GM18870 (cell line): ENCODE measurements around the gene CDC42EP1.
"Not testable (repeated sequence)": the region's sequence is repeated elsewhere in the genome, so short reads cannot be mapped to it uniquely, and the experiment has no call there.

Experiments
- ATAC-seq: cut with Tn5 transposase; IDR thresholded peaks from one replicate; pipeline ENCODE4 v1.9.1; 2021; ENCODE audit warnings: moderate library complexity; ENCODE audit not compliant: unreplicated experiment

The CDC42EP1 gene

DNA sequence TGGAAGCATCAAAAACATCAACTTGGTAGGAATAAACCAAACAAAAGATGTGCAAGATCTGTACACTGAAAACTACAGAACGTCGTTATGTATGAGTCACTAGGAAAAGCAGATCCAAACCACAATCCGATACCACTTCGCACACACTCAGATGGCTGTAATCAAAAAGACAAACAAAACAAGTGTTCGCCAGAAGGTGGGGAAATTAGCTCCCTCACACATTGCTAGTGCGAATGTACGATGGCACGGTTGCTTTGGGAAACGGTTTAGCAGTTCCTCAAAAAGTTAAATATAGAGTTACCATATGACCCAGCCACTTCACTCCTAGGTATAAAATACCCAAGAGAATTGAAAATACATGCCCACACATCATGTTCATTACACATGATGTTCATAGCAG is 26.3 kb upstream of the CDC42EP1 start:
- ATAC-seq, result no peak

GRCh38 chr22:37534445-37534844 is 25.8 kb upstream of the CDC42EP1 start:
- ATAC-seq, result no peak

DNA sequence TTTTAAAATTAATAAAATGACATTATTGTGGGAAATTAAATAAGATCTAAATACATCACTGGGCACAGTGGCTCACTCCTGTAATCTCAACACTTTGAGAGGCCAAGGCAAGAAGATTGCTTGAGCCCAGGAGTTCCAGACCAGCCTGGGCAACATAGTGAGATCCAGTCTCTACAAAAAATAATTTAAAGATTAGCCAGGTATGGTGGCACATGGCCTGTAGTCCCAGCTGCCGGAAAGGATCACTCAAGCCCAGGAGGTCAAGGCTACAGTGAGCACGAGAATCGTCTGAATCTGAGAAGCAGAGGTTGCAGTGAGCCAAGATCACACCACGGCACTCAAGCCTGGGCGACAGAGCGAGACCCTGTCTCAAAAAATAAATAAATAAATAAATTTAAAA is 25.1 kb upstream of the CDC42EP1 start:
- no peak for ATAC-seq

DNA sequence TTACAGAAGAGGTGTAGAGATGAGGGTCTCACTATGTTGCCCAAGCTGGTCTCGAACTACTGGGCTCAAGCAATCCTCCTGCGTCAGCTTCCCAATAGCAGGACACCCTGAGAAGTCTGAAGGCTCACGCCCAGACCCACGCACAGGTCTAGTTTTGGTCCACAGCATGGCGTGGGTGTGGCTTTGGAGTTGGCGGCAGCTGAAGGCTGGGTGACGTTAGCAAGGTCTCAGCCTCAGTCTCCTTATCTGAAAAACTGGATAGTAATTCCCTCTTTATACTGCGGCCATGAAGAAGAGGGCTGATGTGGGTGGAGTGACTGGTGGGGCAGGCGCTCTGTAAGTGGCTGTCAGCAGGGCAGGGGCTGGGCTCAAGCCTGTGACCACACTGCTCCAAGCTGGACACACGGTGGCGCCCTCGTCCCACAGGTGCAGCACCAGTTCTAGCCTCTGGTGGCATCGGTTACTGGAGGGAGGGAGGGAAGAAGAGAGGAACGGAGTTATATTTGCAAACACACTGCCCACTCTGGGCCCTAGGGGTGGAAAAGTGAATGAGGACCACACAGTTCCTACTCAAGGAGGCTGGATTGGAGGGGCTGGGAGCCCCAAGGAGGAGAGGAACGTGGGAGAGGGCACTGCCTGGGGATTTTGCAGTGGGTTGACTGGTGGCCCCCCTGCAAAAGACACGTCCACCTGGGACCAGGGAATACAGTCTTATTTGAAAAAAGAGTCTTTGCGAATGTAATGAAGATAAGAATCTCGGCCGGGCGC is 21.5 kb upstream of the CDC42EP1 start:
- ATAC-seq, result peak; percentile 57

GRCh38 chr22:37539790-37540189 is 20.5 kb upstream of the CDC42EP1 start:
- not testable (repeated sequence) for ATAC-seq

DNA sequence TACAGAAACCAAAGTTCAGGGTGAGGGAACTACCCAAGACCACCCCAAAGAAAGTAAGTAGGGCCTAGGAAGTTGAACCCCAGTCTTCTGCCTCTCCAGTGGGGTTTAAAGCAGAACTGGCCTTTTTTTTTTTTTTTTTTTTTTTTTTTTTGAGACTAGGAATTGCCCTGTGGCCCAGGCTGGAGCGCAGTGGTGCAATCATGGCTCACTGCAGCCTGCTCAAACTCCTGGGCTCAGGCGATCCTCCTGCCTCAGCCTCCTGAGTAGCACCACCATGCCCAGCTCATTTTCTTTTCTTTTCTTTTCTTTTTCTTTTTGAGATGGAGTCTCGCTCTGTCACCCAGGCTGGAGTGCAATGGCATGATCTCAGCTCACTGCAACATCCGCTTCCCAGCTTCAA is 17.9 kb upstream of the CDC42EP1 start:
- ATAC-seq, result not testable (repeated sequence)

- ATAC-seq, result no peak
Measured at GRCh38 chr22:37542959-37543358, 17.3 kb upstream of the CDC42EP1 start.

- no peak for ATAC-seq
Measured at GRCh38 chr22:37544955-37545702, 15.2 kb upstream of the CDC42EP1 start.

- ATAC-seq, result no peak
Measured at GRCh38 chr22:37545703-37546436, 14.4 kb upstream of the CDC42EP1 start.

DNA sequence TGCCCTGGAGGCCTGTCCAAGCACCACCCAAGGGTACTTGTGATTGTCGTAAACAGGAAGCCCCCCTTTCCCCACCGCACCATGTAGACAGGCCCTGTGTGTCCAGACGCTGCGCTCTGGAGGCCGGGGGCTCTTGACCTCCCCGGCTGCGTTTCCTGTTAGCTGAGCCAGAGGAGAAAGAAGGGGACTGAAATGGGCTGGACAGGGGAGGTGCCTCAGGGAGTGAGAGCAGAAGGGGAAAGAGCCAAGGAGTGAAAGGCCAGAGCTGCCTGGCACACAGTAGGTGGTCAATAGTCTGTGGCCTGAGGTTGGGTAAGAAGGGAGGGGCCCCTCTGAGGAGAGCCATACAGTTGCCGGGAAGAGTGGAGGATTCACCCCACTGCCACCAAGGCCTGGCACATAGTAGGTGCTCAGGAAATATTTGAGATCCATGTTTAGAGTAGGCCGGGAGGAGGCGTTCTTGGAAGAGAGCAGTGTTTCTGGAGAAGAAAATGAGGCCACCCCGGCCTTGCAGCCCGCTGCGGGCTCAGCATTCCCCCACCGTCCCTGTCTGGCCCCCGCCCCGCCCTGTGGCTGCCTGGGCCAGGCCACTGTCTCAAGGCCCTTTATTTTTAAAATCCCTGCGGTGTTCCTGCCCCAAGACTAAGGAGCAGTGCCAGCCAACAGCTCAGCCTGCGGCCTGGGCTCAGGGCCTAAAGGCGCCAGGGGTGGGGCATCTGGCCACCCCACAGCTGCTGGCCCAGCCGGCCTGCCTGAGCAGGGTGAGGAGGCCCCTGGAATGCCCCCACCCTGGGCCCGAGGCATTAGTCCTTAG is 13.6 kb upstream of the CDC42EP1 start:
- no peak for ATAC-seq

DNA sequence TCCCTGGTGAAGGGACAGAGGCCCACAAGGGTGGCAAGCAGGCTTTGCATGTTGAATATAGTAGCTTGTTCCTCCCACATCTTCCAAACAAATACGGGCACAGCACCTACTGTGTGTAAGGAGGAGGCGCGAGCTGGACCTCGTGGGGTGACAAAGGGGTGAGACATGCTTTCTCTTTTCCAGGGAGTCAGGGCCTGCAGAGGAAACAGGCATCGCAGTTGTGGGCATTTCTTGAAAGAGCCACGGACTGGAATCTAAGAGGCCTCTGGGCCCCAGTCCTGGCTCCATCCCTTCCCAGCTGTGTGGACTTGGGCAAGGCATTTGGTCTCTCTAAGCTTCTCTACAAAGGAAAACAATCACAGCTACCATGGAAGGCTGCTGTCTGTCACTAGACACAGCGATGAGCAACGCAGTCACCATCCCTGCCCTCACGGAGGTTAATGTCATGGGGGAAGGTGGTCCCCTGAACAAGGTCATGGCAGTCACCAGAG is 13.0 kb upstream of the CDC42EP1 start:
- no peak for ATAC-seq

DNA sequence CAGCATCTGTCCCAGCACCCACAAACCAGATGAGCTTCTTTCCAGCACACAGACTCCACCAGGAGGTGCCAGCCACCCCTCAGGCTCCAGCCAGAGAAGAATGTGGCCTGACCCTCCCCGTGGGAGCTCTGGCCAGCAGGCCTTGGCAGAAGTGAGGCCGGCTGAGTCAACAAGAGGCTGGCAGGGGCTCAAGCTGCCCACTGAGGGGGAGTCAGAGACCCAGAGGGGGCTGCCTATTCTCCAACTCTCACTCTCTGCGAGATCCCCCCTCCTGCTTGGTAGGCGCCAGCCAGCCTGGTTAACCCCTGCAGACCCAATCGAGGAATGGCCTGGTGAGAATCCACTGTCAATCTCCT is 10.6 kb upstream of the CDC42EP1 start:
- no peak for ATAC-seq

DNA sequence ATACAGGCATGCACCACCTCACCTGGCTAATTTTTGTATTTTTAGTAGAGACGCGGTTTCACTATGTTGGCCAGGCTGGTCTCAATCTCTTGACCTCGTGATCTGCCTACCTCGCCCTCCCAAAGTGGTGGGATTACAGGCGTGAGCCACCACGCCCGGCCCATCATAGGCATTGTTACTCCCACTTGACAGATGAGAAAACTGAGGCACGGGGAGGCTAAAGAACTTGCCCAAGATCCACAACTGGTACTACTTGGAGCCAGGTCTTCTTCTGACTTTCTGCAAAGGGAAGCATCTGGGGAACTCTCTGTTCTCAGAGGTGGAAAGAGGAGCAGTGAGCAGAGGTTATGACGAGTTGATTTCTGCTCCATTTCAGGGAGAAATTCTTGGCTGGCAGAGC is 9.4 kb upstream of the CDC42EP1 start:
- ATAC-seq, result not testable (repeated sequence)

DNA sequence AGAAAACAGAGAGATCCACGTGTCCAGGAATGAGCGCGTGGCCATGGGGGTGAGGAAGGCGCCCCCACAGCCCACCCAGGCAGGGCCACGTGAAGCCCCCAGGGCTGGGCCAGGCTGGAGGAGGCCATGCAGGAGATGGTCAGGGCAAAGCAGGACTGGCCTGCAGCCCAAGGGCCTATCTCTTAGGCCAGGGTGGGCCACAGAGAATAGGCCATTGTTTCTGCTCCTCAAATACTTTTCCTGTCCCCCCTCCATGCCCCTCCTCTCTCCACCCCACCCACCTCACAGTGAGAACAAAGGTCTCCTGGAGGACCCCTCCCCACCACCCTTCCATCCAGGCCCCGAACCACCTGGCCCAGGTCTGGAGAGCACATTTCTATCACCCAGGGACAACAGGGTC is 8.3 kb upstream of the CDC42EP1 start:
- ATAC-seq, result no peak

DNA sequence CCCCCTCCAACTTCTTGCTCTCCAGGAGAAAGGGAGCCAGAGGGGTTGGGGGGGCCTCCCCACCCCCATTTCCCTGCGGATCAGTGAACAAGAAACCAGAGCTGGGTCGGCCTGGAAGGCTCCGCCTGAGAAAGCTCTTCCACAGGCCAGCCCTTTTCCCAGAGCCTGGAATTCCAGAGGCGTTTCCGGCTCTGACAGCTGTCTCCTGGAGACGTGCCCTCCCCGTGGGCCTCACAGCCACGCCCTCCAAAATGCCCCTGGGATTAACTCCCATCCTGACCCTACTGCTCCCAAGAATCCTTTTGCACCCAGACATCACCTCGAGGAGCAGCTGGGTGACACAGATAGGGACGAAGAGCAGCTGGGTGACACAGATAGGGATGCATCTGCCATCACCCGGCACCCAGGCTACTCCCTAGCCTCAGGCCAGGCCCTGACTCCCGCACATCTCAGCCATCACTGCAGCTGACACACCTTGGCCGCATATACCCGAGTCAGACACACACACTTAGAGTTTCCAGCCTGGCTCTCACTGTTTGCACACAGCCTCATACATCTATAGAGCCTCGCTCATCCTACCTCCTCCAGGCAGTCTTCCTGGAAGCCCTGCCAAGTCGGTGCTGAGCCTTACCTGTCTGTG is 7.6 kb upstream of the CDC42EP1 start:
- ATAC-seq, result no peak

GRCh38 chr22:37553725-37554124 is 6.6 kb upstream of the CDC42EP1 start:
- no peak for ATAC-seq

- no peak for ATAC-seq
Measured at GRCh38 chr22:37555029-37555428, 5.3 kb upstream of the CDC42EP1 start.

- ATAC-seq, result no peak
Measured at GRCh38 chr22:37556710-37557109, 3.6 kb upstream of the CDC42EP1 start.

DNA sequence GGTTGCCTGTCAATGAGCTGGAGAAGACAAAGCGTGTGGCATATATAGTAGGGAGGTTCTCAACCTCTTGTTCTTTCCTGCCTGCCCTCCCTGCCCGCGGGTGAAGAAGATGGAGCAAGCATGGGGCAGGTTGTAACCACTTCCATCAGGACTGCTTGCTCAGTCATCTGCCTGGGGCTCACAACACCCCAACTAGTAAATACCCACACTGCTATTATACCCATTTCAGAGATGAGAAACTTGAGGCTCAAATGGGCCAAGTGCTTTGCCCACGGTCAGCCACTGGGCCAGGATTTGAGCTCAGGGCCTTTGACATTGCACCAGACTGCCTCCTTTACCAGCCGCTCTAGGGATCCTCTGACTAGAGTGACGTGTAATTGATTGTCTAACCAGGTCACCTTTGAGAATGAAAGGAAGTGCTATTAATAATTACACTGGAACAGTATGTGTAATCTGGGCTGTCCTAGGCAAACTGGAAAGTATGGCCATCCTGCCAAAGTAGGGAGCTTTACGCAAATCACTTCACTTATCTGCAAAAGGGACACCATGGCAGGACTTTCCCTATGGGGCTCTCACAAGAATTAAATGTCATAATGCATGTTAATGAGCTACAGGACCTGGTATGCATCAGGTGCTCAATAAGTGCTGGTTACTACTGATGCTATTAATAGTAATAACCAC is 2.8 kb upstream of the CDC42EP1 start:
- ATAC-seq, result no peak

DNA sequence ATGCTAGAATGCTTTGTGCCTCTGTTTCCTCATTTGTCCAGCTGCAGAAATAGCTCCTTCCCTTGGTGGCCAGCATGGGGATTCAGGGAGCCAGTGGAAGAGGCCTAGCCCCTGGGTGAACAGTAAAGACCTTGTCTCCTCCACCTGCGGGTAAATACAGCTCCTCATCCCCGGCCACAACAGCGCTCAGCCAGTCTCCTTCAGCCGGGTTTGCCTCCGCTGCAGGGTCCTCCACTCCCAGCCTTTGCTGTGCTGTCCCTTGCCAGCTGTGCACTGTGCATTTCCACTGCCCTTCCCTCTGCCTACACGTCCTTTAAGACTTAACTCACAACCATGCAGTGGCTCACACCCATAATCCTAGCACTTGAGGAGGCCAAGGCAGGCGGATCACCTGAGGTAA is 1.5 kb upstream of the CDC42EP1 start:
- no peak for ATAC-seq
